Memory B cell (primary cell): ENCODE results near the gene DDX6.
"Not testable (repeated sequence)": the region's sequence is repeated elsewhere in the genome, so short reads cannot be mapped to it uniquely, and the experiment has no call there.

Source experiments
- ATAC-seq: fragments of 150-1000 bp; cut with Tn5 transposase; 2 replicates; pipeline ENCODE4 v1.10.0; 2021; ENCODE audit warnings: low read depth, mild to moderate bottlenecking, moderate library complexity
- DNase-seq, 2 donors: peaks; one replicate each; pipeline ENCODE4 v3.0.0; 2022; ENCODE audit warnings: low spot score in 2 of 2
- H3K27ac Mint-ChIP-seq: one replicate; pipeline ENCODE4 v1.8.0; 2022; ENCODE audit warnings: mild to moderate bottlenecking, moderate library complexity, mixed read lengths
- H3K27me3 Mint-ChIP-seq: one replicate; pipeline ENCODE4 v1.8.0; 2022; ENCODE audit warnings: mixed read lengths
- H3K36me3 Mint-ChIP-seq: one replicate; pipeline ENCODE4 v1.8.0; 2022; ENCODE audit warnings: mild to moderate bottlenecking, mixed read lengths
- H3K4me1 Mint-ChIP-seq: one replicate; pipeline ENCODE4 v1.8.0; 2022; ENCODE audit warnings: mixed read lengths
- H3K4me3 Mint-ChIP-seq: one replicate; pipeline ENCODE4 v1.8.0; 2022; ENCODE audit warnings: mild to moderate bottlenecking, moderate library complexity, mixed read lengths
- H3K9me3 Mint-ChIP-seq: one replicate; pipeline ENCODE4 v1.8.0; 2022; ENCODE audit warnings: mixed read lengths

The DDX6 gene

GRCh38 chr11:118744046-118744445 is 46.9 kb downstream of the DDX6 start:
- Mint-ChIP-seq H3K27ac (no peak overlapping the region), H3K9me3 (no peaks in the 10 kb centered on the region), H3K4me3 (no peak overlapping the region), H3K27me3 (no peaks in the 10 kb centered on the region), H3K36me3 (no peaks in the 10 kb centered on the region), H3K4me1 (peaks cover 4% of the 10 kb centered on the region)
- DNase-seq (no peak), ATAC-seq (no peak)

- peaks cover 4% of the 10 kb centered on the region for H3K36me3 Mint-ChIP-seq
- H3K4me3 Mint-ChIP-seq: no peak overlapping the region
- no peaks in the 10 kb centered on the region for H3K9me3 Mint-ChIP-seq
- DNase-seq (no peak), ATAC-seq (no peak)
- peaks cover 5% of the 10 kb centered on the region for H3K27me3 Mint-ChIP-seq
- H3K27ac Mint-ChIP-seq: no peak overlapping the region
- H3K4me1 Mint-ChIP-seq: peaks cover 4% of the 10 kb centered on the region
These were observed 48.7 kb downstream of the DDX6 start for GRCh38 chr11:118742304-118742703.

- no peak for ATAC-seq
- Mint-ChIP-seq H3K4me1 (peaks cover 4% of the 10 kb centered on the region), H3K27me3 (peaks cover 5% of the 10 kb centered on the region), H3K9me3 (no peaks in the 10 kb centered on the region), H3K4me3 (no peak overlapping the region), H3K27ac (no peak overlapping the region), H3K36me3 (peaks cover 4% of the 10 kb centered on the region)
- DNase-seq: no peak
These were observed 50.1 kb downstream of the DDX6 start for GRCh38 chr11:118740892-118741291.

GRCh38 chr11:118735203-118735602 is 55.8 kb downstream of the DDX6 start:
- peaks cover 12% of the 10 kb centered on the region for H3K27me3 Mint-ChIP-seq
- H3K36me3 Mint-ChIP-seq: peaks cover 6% of the 10 kb centered on the region
- H3K27ac Mint-ChIP-seq: no peak overlapping the region
- H3K9me3 Mint-ChIP-seq: peaks cover 2% of the 10 kb centered on the region
- H3K4me3 Mint-ChIP-seq: no peak overlapping the region
- no peaks in the 10 kb centered on the region for H3K4me1 Mint-ChIP-seq
- DNase-seq: no peak
- no peak for ATAC-seq

GRCh38 chr11:118734031-118734430 is 56.9 kb downstream of the DDX6 start:
- H3K36me3 Mint-ChIP-seq: peaks cover 6% of the 10 kb centered on the region
- ATAC-seq: no peak

GRCh38 chr11:118729753-118730152 is 61.2 kb downstream of the DDX6 start:
- peaks cover 11% of the 10 kb centered on the region for H3K27me3 Mint-ChIP-seq
- H3K4me1 Mint-ChIP-seq, H3K4me3 Mint-ChIP-seq, H3K9me3 Mint-ChIP-seq, H3K36me3 Mint-ChIP-seq, DNase-seq, H3K27ac Mint-ChIP-seq, ATAC-seq: not testable (repeated sequence)

More at GRCh38 chr11:118734031-118734430, 56.9 kb downstream of the DDX6 start:
- no peak overlapping the region for H3K27ac Mint-ChIP-seq
- H3K4me1 Mint-ChIP-seq: no peaks in the 10 kb centered on the region
- DNase-seq: no peak
- peaks cover 14% of the 10 kb centered on the region for H3K27me3 Mint-ChIP-seq
- H3K4me3 Mint-ChIP-seq: no peak overlapping the region
- H3K9me3 Mint-ChIP-seq: peaks cover 2% of the 10 kb centered on the region

GRCh38 chr11:118728112-118728511 is 62.9 kb downstream of the DDX6 start:
- DNase-seq, H3K4me3 Mint-ChIP-seq, H3K36me3 Mint-ChIP-seq, H3K27ac Mint-ChIP-seq, H3K4me1 Mint-ChIP-seq, ATAC-seq, H3K9me3 Mint-ChIP-seq: not testable (repeated sequence)
- H3K27me3 Mint-ChIP-seq: peaks cover 11% of the 10 kb centered on the region

- not testable (repeated sequence) for H3K4me1 Mint-ChIP-seq, DNase-seq, H3K9me3 Mint-ChIP-seq, ATAC-seq, H3K36me3 Mint-ChIP-seq, H3K27ac Mint-ChIP-seq, H3K4me3 Mint-ChIP-seq
- peaks cover 11% of the 10 kb centered on the region for H3K27me3 Mint-ChIP-seq
These were observed 63.3 kb downstream of the DDX6 start for GRCh38 chr11:118727721-118728066.

GRCh38 chr11:118727001-118727720 is 63.8 kb downstream of the DDX6 start:
- DNase-seq, ATAC-seq, H3K9me3 Mint-ChIP-seq, H3K36me3 Mint-ChIP-seq, H3K4me1 Mint-ChIP-seq, H3K4me3 Mint-ChIP-seq, H3K27ac Mint-ChIP-seq: not testable (repeated sequence)
- peaks cover 11% of the 10 kb centered on the region for H3K27me3 Mint-ChIP-seq

GRCh38 chr11:118721478-118722015 is 69.4 kb downstream of the DDX6 start:
- H3K36me3 Mint-ChIP-seq, DNase-seq, H3K4me3 Mint-ChIP-seq, H3K27ac Mint-ChIP-seq, ATAC-seq, H3K4me1 Mint-ChIP-seq, H3K9me3 Mint-ChIP-seq, H3K27me3 Mint-ChIP-seq: not testable (repeated sequence)

GRCh38 chr11:118720740-118721139 is 70.2 kb downstream of the DDX6 start:
- H3K9me3 Mint-ChIP-seq, H3K36me3 Mint-ChIP-seq, DNase-seq, H3K27ac Mint-ChIP-seq, ATAC-seq, H3K4me1 Mint-ChIP-seq, H3K4me3 Mint-ChIP-seq, H3K27me3 Mint-ChIP-seq: not testable (repeated sequence)

- not testable (repeated sequence) for H3K9me3 Mint-ChIP-seq, H3K4me3 Mint-ChIP-seq, H3K36me3 Mint-ChIP-seq, ATAC-seq, H3K27me3 Mint-ChIP-seq, H3K4me1 Mint-ChIP-seq, H3K27ac Mint-ChIP-seq, DNase-seq
These were observed 70.9 kb downstream of the DDX6 start for GRCh38 chr11:118720078-118720477.

- not testable (repeated sequence) for H3K9me3 Mint-ChIP-seq, H3K27ac Mint-ChIP-seq, H3K4me3 Mint-ChIP-seq, DNase-seq, H3K27me3 Mint-ChIP-seq, H3K4me1 Mint-ChIP-seq, ATAC-seq, H3K36me3 Mint-ChIP-seq
These were observed 72.4 kb downstream of the DDX6 start for GRCh38 chr11:118718562-118718961.

GRCh38 chr11:118717733-118718132 is 73.2 kb downstream of the DDX6 start:
- not testable (repeated sequence) for DNase-seq, H3K36me3 Mint-ChIP-seq, H3K27me3 Mint-ChIP-seq, H3K4me3 Mint-ChIP-seq, ATAC-seq, H3K9me3 Mint-ChIP-seq, H3K27ac Mint-ChIP-seq, H3K4me1 Mint-ChIP-seq

- H3K27ac Mint-ChIP-seq, H3K4me3 Mint-ChIP-seq, H3K4me1 Mint-ChIP-seq, ATAC-seq, DNase-seq, H3K36me3 Mint-ChIP-seq, H3K27me3 Mint-ChIP-seq, H3K9me3 Mint-ChIP-seq: not testable (repeated sequence)
These were observed 73.7 kb downstream of the DDX6 start for GRCh38 chr11:118717221-118717620.
